Bronchial epithelial cell (primary cell): ENCODE results near the gene COLEC12. TPM values are rescaled to one million over a fixed set of nuclear protein-coding genes. Genes with fewer than 3 reads are reported as not detected.

ENCODE experiments used
- DNase-seq: peaks from one replicate; pipeline ENCODE4 v3.0.0-alpha.2; 2010; ENCODE audit warnings: low read depth
- FAIRE-seq: peaks from 2 replicates; lab custom pipeline; 2011; peaks lifted over from hg19 to GRCh38; lab: Jason Lieb, UNC
- H3K27me3 ChIP-seq: 2 replicates; pipeline ENCODE4 v1.5.1; 2011; ENCODE audit warnings: low read length; ENCODE audit not compliant: control insufficient read depth, insufficient read depth
- H3K36me3 ChIP-seq: 2 replicates; pipeline ENCODE4 v1.5.1; 2011; ENCODE audit warnings: low read length; ENCODE audit not compliant: control insufficient read depth, insufficient read depth
- H3K4me3 ChIP-seq: 2 replicates; pipeline ENCODE4 v1.5.1; 2011; ENCODE audit warnings: mild to moderate bottlenecking, low read depth, low read length, control low read depth
- CTCF ChIP-seq: IDR thresholded peaks from 2 replicates; pipeline ENCODE4 v1.5.1; 2011; ENCODE audit warnings: mild to moderate bottlenecking, moderate library complexity, low read length, control low read depth, inconsistent platforms; ENCODE audit not compliant: insufficient read depth, severe bottlenecking
- total RNA-seq: library from RNA; depleted of rRNA; stranded (reverse); fragments of >200 nt; gene quantifications from 2 replicates; pipeline ENCODE4 v1.2.1, GENCODE V29; 2014

Gene COLEC12
- total RNA-seq, 1 donor from 2014 or later: 0.53 TPM

GRCh38 chr18:362311-363290 lies 137.9 kb downstream of the COLEC12 start:
- TF ChIP-seq CTCF: no peak
- no peak overlapping the region for H3K4me3 ChIP-seq
- H3K36me3 ChIP-seq: no peaks in the 10 kb centered on the region
- FAIRE-seq (no peak), DNase-seq (no peak)
- H3K27me3 ChIP-seq: no peaks in the 10 kb centered on the region

GRCh38 chr18:361941-362310 lies 138.6 kb downstream of the COLEC12 start:
- DNase-seq (no peak), FAIRE-seq (no peak)
- TF ChIP-seq CTCF: no peak
- Histone ChIP-seq H3K36me3 (no peaks in the 10 kb centered on the region), H3K4me3 (no peak overlapping the region), H3K27me3 (no peaks in the 10 kb centered on the region)

- TF ChIP-seq CTCF: no peak
- DNase-seq: no peak
- H3K4me3 ChIP-seq: no peak overlapping the region
- no peaks in the 10 kb centered on the region for H3K36me3 ChIP-seq
- FAIRE-seq: no peak
- no peaks in the 10 kb centered on the region for H3K27me3 ChIP-seq
These were observed 139.3 kb downstream of the COLEC12 start for GRCh38 chr18:361100-361732.

GRCh38 chr18:360676-361075 lies 139.8 kb downstream of the COLEC12 start:
- Histone ChIP-seq H3K27me3 (no peaks in the 10 kb centered on the region), H3K36me3 (no peaks in the 10 kb centered on the region), H3K4me3 (no peak overlapping the region)
- DNase-seq (no peak), FAIRE-seq (no peak)
- TF ChIP-seq CTCF: no peak

GRCh38 chr18:356778-357177 lies 143.7 kb downstream of the COLEC12 start:
- no peak for FAIRE-seq
- no peak overlapping the region for H3K4me3 ChIP-seq
- no peak for DNase-seq
- no peaks in the 10 kb centered on the region for H3K36me3 ChIP-seq
- no peaks in the 10 kb centered on the region for H3K27me3 ChIP-seq
- no peak for TF ChIP-seq CTCF
